Measurements from ENCODE around the gene MYOG. TPM values are rescaled to one million over a fixed set of nuclear protein-coding genes. Genes with fewer than 3 reads are reported as not detected.

MYOG gene
- total RNA-seq, 1 donor from 2014 or later = not detected

- Mint-ChIP-seq H3K9me3 (no peaks in the 10 kb centered on the region), H3K4me3 (no peak overlapping the region), H3K36me3 (no peaks in the 10 kb centered on the region), H3K27me3 (ENCODE audit: low read depth) (peaks cover 58% of the 10 kb centered on the region), H3K27ac (no peak overlapping the region), H3K4me1 (no peaks in the 10 kb centered on the region)
- no peak for TF ChIP-seq CTCF (IDR thresholded peaks at IDR 0.05; ENCODE audit: unreplicated experiment)
- no peak for DNase-seq (ENCODE audit: low spot score in 2 of 2, unreplicated experiment in 2 of 2)
These were observed 26.7 kb upstream of the MYOG start for GRCh38 chr1:203112475-203112874.

- no peak for DNase-seq (ENCODE audit: low spot score in 2 of 2, unreplicated experiment in 2 of 2)
- Mint-ChIP-seq H3K27ac (no peak overlapping the region), H3K9me3 (peaks cover 9% of the 10 kb centered on the region), H3K36me3 (no peaks in the 10 kb centered on the region), H3K27me3 (ENCODE audit: low read depth) (peaks cover 37% of the 10 kb centered on the region), H3K4me3 (no peak overlapping the region), H3K4me1 (no peaks in the 10 kb centered on the region)
- no peak for TF ChIP-seq CTCF (IDR thresholded peaks at IDR 0.05; ENCODE audit: unreplicated experiment)
These were observed 19.1 kb upstream of the MYOG start for GRCh38 chr1:203104789-203105390.

- no peaks in the 10 kb centered on the region for H3K4me1 Mint-ChIP-seq
- no peak for TF ChIP-seq CTCF (IDR thresholded peaks at IDR 0.05; ENCODE audit: unreplicated experiment)
These were observed 18.1 kb upstream of the MYOG start for GRCh38 chr1:203103829-203104495.

GRCh38 chr1:203103216-203103615 is 17.4 kb upstream of the MYOG start:
- H3K4me3 Mint-ChIP-seq = no peak overlapping the region
- H3K4me1 Mint-ChIP-seq = no peaks in the 10 kb centered on the region
- no peak for TF ChIP-seq CTCF (IDR thresholded peaks at IDR 0.05; ENCODE audit: unreplicated experiment)
- H3K27ac Mint-ChIP-seq = no peak overlapping the region
- peaks cover 21% of the 10 kb centered on the region for H3K27me3 Mint-ChIP-seq (ENCODE audit: low read depth)
- H3K9me3 Mint-ChIP-seq = peaks cover 9% of the 10 kb centered on the region
- no peak for DNase-seq (ENCODE audit: low spot score in 2 of 2, unreplicated experiment in 2 of 2)
- no peaks in the 10 kb centered on the region for H3K36me3 Mint-ChIP-seq

More at GRCh38 chr1:203103829-203104495, 18.1 kb upstream of the MYOG start:
- Mint-ChIP-seq H3K4me3 (no peak overlapping the region), H3K27me3 (ENCODE audit: low read depth) (peaks cover 28% of the 10 kb centered on the region), H3K27ac (no peak overlapping the region), H3K36me3 (no peaks in the 10 kb centered on the region), H3K9me3 (peaks cover 9% of the 10 kb centered on the region)
- no peak for DNase-seq (ENCODE audit: low spot score in 2 of 2, unreplicated experiment in 2 of 2)

GRCh38 chr1:203101813-203102634 is 16.2 kb upstream of the MYOG start:
- Mint-ChIP-seq H3K4me3 (no peak overlapping the region), H3K27ac (no peak overlapping the region), H3K36me3 (no peaks in the 10 kb centered on the region), H3K9me3 (peaks cover 14% of the 10 kb centered on the region), H3K4me1 (no peaks in the 10 kb centered on the region), H3K27me3 (ENCODE audit: low read depth) (peaks cover 11% of the 10 kb centered on the region)
- no peak for DNase-seq (ENCODE audit: low spot score in 2 of 2, unreplicated experiment in 2 of 2)
- no peak for TF ChIP-seq CTCF (IDR thresholded peaks at IDR 0.05; ENCODE audit: unreplicated experiment)

Data from mesothelial cell of epicardium (in vitro differentiated cells).